Colonic mucosa (tissue), 4 donors: ENCODE data around the gene ENTPD6. TPM values are rescaled to one million over a fixed set of nuclear protein-coding genes. Genes with fewer than 3 reads are reported as not detected.

Experiments used
- DNase-seq: peaks from one replicate; pipeline ENCODE4 v3.0.0-alpha.2; 2020
- H3K27ac ChIP-seq: fragments of 200-600 bp; one replicate; pipeline ENCODE4 v1.8.0; 2021
- H3K27me3 ChIP-seq: fragments of 200-600 bp; one replicate; pipeline ENCODE4 v1.8.0; 2021
- H3K36me3 ChIP-seq: fragments of 200-600 bp; one replicate; pipeline ENCODE4 v1.8.0; 2021
- H3K4me1 ChIP-seq: fragments of 200-600 bp; one replicate; pipeline ENCODE4 v1.8.0; 2021; ENCODE audit warnings: mild to moderate bottlenecking
- H3K4me3 ChIP-seq: fragments of 200-600 bp; one replicate; pipeline ENCODE4 v1.8.0; 2021
- H3K9ac ChIP-seq, 2 donors: one replicate each; pipeline ENCODE4 v1.7.0; 2013; ENCODE audit warnings: control low read depth in 2 of 2, low read depth in 2 of 2, low read length in 2 of 2
- H3K9me3 ChIP-seq: fragments of 200-600 bp; one replicate; pipeline ENCODE4 v1.8.0; 2021
- intact Hi-C: fragments of 100-400 bp; cut with DNase I; formaldehyde crosslinking; loops from one replicate; pipeline ENCODE4 v1.14.1; 2022
- total RNA-seq, 2 donors: library from RNA; stranded (reverse); fragmentation: NEBNext Ultra II Directional in 1 of 2; extraction: Animal tissue kit (Norgen Biotek cat#: 25700) in 1 of 2; gene quantifications; one replicate each; pipeline ENCODE4 v1.2.1, GENCODE V29; 2021
- TF ChIP-seq, protein P1 (sequence below): fragments of 200-600 bp; IDR thresholded peaks from one replicate; pipeline ENCODE4 v1.8.0; 2022; ENCODE audit warnings: antibody characterized with exemption, mild to moderate bottlenecking
- donor health status: healthy.
- donor health status: DM: no; HTN: no; CAD: no.
- donor health status: DM: no; HTN: no; CAD: no.

ENTPD6 gene
- total RNA-seq, 2 donors from 2014 or later, result 120 to 201 TPM

DNA sequence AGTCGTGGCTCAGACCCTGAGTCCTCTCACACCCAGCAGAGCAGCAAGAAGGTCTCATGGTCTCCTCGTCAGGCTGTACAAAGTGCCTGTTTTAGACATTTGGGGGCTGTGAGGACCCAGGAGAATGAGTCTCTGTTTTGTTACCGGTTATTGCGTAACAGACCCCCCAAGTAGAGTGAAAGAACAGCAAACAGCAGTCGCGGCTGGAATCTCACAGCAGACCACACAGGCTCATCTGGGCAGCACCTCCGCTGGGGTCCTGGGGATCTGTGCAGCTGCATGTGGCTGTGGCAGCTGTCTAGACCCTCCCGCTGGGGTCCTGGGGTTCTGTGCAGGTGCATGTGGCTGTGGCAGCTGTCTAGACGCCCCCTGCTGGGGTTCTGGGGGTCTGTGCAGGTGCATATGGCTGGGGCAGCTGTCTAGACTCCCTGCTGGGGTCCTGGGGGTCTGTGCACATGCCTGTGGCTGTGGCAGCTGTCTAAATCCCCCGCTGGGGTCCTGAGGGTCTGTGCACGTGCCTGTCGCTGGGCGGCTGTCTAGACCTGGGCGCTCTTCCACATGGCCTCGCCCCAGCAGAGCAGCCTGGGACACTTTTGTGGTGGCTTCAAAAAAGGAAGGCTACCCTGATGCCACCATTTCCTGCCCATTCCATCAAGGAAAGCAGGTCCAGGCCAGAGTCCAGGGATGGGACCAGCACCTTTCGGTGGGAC, 24.7 kb downstream of the ENTPD6 start:
- no peak overlapping the region for H3K4me3 ChIP-seq
- H3K36me3 ChIP-seq, result peaks cover 4% of the 10 kb centered on the region
- no peak for DNase-seq
- peak overlapping the region; percentile 22 for H3K27ac ChIP-seq
- H3K9ac ChIP-seq, result peak overlapping the region in 1 of 2 donors; percentile 35
- no peaks in the 10 kb centered on the region for H3K27me3 ChIP-seq
- no peaks in the 10 kb centered on the region for H3K9me3 ChIP-seq
- TF ChIP-seq, protein P1, sequence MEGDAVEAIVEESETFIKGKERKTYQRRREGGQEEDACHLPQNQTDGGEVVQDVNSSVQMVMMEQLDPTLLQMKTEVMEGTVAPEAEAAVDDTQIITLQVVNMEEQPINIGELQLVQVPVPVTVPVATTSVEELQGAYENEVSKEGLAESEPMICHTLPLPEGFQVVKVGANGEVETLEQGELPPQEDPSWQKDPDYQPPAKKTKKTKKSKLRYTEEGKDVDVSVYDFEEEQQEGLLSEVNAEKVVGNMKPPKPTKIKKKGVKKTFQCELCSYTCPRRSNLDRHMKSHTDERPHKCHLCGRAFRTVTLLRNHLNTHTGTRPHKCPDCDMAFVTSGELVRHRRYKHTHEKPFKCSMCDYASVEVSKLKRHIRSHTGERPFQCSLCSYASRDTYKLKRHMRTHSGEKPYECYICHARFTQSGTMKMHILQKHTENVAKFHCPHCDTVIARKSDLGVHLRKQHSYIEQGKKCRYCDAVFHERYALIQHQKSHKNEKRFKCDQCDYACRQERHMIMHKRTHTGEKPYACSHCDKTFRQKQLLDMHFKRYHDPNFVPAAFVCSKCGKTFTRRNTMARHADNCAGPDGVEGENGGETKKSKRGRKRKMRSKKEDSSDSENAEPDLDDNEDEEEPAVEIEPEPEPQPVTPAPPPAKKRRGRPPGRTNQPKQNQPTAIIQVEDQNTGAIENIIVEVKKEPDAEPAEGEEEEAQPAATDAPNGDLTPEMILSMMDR, result peak; percentile 13
- intact Hi-C loops, result no loop called here
- no peaks in the 10 kb centered on the region for H3K4me1 ChIP-seq

DNA sequence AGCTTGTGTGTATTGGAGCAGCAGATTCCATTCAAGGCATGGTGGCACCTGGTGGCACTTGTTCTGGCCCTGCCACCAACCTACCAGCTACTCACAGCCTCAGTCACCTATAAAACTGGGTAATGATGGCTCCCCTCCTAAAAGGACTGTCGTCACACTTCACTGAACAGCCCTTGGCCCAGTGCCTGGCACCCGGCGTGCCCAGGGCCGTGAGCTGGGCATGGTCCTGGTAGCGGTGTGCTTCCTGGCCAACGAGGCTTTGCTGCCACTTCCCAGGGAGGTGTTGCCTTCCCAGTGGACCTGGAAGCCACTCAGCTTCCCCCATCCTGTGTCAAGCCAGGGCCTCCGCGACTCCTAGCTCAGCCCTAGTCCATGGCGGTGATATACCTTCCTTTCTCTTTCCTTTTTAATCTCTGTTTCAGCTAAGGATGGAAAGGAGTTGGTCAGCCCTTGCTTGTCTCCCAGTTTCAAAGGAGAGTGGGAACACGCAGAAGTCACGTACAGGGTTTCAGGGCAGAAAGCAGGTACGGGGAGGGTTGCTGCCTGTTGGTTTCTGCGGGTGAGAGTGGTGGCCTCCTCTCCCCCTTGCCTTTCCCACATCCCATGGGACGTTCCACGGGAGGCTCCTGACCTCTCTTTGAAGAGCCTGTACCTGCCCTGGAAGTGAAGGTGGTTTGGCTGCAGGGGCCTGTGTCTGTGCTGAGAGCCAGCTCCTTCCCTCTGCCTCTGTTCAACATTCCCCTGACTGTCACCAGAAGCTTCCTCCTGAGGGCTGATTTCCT, 25.5 kb downstream of the ENTPD6 start:
- Histone ChIP-seq H3K27ac (peak overlapping the region; percentile 22), H3K9ac (peak overlapping the region in 1 of 2 donors; percentile 35), H3K27me3 (no peaks in the 10 kb centered on the region), H3K4me3 (no peak overlapping the region), H3K4me1 (no peaks in the 10 kb centered on the region), H3K36me3 (peaks cover 4% of the 10 kb centered on the region), H3K9me3 (no peaks in the 10 kb centered on the region)
- peak; percentile 77 for DNase-seq
- intact Hi-C loops, result no loop called here
- TF ChIP-seq, protein P1, result no peak

DNA sequence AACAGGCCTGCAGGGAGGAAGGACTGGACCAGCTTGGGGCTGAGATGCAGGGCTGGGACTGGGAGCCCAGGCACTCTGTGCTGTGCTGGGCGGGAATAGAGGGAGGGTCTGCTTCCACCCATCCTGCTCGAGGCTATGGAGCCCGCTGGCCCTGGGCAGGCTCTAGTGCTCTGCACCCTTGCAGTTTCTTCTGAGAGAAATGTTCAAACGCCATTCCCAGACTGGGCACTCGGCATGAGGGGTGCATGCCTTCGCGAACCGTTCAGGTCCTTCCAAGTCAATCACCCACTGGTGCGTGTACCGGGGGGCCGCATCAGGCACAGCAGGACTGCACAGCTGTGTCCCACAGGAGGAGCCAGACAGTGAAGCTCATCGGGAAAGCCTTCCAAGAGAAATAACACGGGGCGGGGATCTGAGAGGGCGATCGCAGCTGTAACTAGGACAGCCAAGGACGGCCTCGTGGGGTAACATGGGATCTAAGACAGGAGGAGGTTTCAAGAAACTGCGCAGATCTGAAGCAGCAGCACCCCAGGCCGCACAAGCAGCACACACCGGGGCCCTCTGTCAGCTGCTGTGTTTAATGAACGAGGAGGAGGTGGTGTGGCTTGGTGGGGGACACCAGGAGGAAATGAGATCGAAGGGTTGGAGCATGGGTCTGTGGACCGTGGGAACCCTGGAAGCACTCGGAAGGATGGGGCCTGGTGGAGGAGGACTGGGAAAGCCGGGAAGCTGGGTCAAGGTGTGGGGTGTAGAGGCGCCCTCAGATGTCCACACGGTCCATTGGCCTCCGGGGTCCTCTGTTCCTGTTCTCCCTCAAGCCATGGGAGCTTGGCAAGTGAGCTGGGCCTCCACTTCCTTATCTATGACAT, 26.3 kb downstream of the ENTPD6 start:
- H3K9ac ChIP-seq, result peak overlapping the region in 1 of 2 donors; percentile 35
- H3K27ac ChIP-seq, result no peak overlapping the region
- no peaks in the 10 kb centered on the region for H3K27me3 ChIP-seq
- H3K4me1 ChIP-seq, result no peaks in the 10 kb centered on the region
- no peak for DNase-seq
- peaks cover 4% of the 10 kb centered on the region for H3K36me3 ChIP-seq
- no peak overlapping the region for H3K4me3 ChIP-seq
- TF ChIP-seq, protein P1, result no peak
- no peaks in the 10 kb centered on the region for H3K9me3 ChIP-seq
- intact Hi-C loops, result no loop called here

DNA sequence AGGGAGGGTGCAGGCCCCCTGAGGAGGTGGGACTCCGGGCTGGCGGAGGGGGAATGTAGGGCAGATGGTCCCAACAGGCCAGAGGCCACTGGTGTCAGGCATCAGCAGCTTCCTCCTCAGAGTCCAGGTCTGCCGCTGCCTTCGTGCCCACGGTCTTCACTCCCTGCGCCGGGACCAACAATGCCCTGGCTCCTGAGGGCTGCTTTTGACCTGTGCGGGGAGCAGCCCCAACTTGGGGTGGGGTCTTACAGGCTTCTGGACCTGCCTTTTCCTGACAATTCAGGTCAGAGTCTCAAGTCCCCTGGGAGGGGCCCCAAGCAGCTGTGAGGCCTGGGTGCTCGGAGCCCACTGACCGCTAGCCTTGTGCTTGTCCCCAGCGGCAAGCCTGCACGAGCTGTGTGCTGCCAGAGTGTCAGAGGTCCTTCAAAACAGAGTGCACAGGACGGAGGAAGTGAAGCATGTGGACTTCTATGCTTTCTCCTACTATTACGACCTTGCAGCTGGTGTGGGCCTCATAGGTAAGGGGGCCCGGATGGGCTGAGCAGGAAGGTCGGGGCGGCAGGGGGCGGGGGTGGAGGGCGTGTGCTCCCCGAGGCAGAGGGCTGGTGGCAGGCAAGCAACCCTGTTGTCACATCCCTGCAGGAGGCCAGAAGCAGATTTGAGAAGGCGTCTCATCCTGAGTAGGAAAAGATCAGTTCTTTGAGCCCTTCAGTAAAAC, 27.1 kb downstream of the ENTPD6 start:
- H3K9ac ChIP-seq, result no peak overlapping the region
- intact Hi-C loops, result no loop called here

More for the DNA sequence above, 27.1 kb downstream of the ENTPD6 start:
- no peak for DNase-seq
- H3K4me1 ChIP-seq, result no peaks in the 10 kb centered on the region
- H3K27ac ChIP-seq, result peak overlapping the region; percentile 36
- no peak overlapping the region for H3K4me3 ChIP-seq
- TF ChIP-seq, protein P1, result no peak
- peaks cover 4% of the 10 kb centered on the region for H3K36me3 ChIP-seq
- H3K9me3 ChIP-seq, result no peaks in the 10 kb centered on the region
- no peaks in the 10 kb centered on the region for H3K27me3 ChIP-seq
